Liver (tissue), 3 donors: ENCODE results near the gene NCKIPSD.

Source experiments
- CTCF ChIP-seq: fragments of 150-350 bp; IDR thresholded peaks from 2 replicates; pipeline ENCODE4 v1.5.1; 2017; ENCODE audit warnings: improper control_type of control experiment, low read depth, low read length; ENCODE audit not compliant: missing input control
- GABPA ChIP-seq, 2 donors: IDR thresholded peaks in 1 of 2; conservative IDR thresholded peaks in 1 of 2; 2 replicates each; pipeline ENCODE4 v1.6.1; 2016; ENCODE audit warnings: antibody characterized with exemption in 2 of 2, mild to moderate bottlenecking in 1 of 2, moderate library complexity in 1 of 2
- JUND ChIP-seq, 2 donors: IDR thresholded peaks; 2 replicates each; pipeline ENCODE4 v1.6.1; 2016; ENCODE audit warnings: antibody characterized with exemption in 2 of 2
- REST ChIP-seq: IDR thresholded peaks from 2 replicates; pipeline ENCODE4 v1.6.1; 2016; ENCODE audit warnings: antibody characterized with exemption, mild to moderate bottlenecking
- TF ChIP-seq, protein P1 (sequence below): IDR thresholded peaks from 2 replicates; pipeline ENCODE4 v1.6.1; 2016; ENCODE audit warnings: antibody characterized with exemption
- TF ChIP-seq, protein P2 (sequence below): IDR thresholded peaks from 2 replicates; pipeline ENCODE4 v1.6.1; 2016; ENCODE audit warnings: antibody characterized with exemption
- donor health status: healthy.
- donor health status: healthy.

GRCh38 chr3:48623851-48624547, 61.7 kb downstream of the NCKIPSD start:
- no peak for TF ChIP-seq GABPA (IDR thresholded peaks at IDR 0.05 in 1 of 2, conservative IDR thresholded peaks at IDR 0.05 in 1 of 2)
- TF ChIP-seq, protein P1, sequence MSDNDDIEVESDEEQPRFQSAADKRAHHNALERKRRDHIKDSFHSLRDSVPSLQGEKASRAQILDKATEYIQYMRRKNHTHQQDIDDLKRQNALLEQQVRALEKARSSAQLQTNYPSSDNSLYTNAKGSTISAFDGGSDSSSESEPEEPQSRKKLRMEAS = no peak
- TF ChIP-seq CTCF = no peak
- TF ChIP-seq, protein P2, sequence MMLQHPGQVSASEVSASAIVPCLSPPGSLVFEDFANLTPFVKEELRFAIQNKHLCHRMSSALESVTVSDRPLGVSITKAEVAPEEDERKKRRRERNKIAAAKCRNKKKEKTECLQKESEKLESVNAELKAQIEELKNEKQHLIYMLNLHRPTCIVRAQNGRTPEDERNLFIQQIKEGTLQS = no peak
- no peak for TF ChIP-seq REST
- no peak for TF ChIP-seq JUND (IDR thresholded peaks at IDR 0.05)
